ENCODE results near the gene STAC.

Gene STAC

GRCh38 chr3:36380221-36381031, at the start of gene STAC:
Gene STAC (plus strand): TSS chr3:36380504. CDS start chr3:36380644, 140 bp downstream.
- no peak for DNase-seq

GRCh38 chr3:36332139-36332538, 48.2 kb upstream of the STAC start:
- no peak for DNase-seq

- no peak for DNase-seq
These were observed 18.1 kb upstream of the STAC start for GRCh38 chr3:36362216-36362615.

- DNase-seq: no peak
These were observed 17.3 kb upstream of the STAC start for GRCh38 chr3:36362973-36363372.

- no peak for DNase-seq
These were observed 16.0 kb upstream of the STAC start for GRCh38 chr3:36364260-36364659.

- no peak for DNase-seq
These were observed 14.5 kb upstream of the STAC start for GRCh38 chr3:36365829-36366228.

- DNase-seq: no peak
These were observed 14.0 kb upstream of the STAC start for GRCh38 chr3:36366308-36366707.

- DNase-seq: no peak
These were observed 12.3 kb upstream of the STAC start for GRCh38 chr3:36367912-36368573.

GRCh38 chr3:36372534-36372935, 7.8 kb upstream of the STAC start:
- no peak for DNase-seq

GRCh38 chr3:36373084-36373483, 7.2 kb upstream of the STAC start:
- no peak for DNase-seq

- no peak for DNase-seq
These were observed 6.6 kb upstream of the STAC start for GRCh38 chr3:36373666-36374065.

GRCh38 chr3:36379872-36380220, 458 bp upstream of the STAC start:
- DNase-seq: no peak

GRCh38 chr3:36381311-36381956, 1.1 kb downstream of the STAC start:
- DNase-seq: no peak

- DNase-seq: no peak
These were observed 13.3 kb downstream of the STAC start for GRCh38 chr3:36393563-36393962.

GRCh38 chr3:36394176-36394575, 13.9 kb downstream of the STAC start:
- DNase-seq: no peak

GRCh38 chr3:36397841-36398240, 17.5 kb downstream of the STAC start:
- DNase-seq: no peak

- no peak for DNase-seq
These were observed 19.6 kb downstream of the STAC start for GRCh38 chr3:36399933-36400332.

GRCh38 chr3:36401056-36401455, 20.8 kb downstream of the STAC start:
- no peak for DNase-seq

GRCh38 chr3:36403661-36404060, 23.4 kb downstream of the STAC start:
- DNase-seq: no peak

- no peak for DNase-seq
These were observed 24.9 kb downstream of the STAC start for GRCh38 chr3:36405190-36405589.

- DNase-seq: no peak
These were observed 27.8 kb downstream of the STAC start for GRCh38 chr3:36408146-36408545.

- DNase-seq: no peak
These were observed 29.6 kb downstream of the STAC start for GRCh38 chr3:36409862-36410261.

GRCh38 chr3:36411587-36411986, 31.3 kb downstream of the STAC start:
- no peak for DNase-seq

GRCh38 chr3:36416599-36416998, 36.3 kb downstream of the STAC start:
- DNase-seq: no peak
